Measurements from ENCODE around the gene CTBP2.

The CTBP2 gene

DNA sequence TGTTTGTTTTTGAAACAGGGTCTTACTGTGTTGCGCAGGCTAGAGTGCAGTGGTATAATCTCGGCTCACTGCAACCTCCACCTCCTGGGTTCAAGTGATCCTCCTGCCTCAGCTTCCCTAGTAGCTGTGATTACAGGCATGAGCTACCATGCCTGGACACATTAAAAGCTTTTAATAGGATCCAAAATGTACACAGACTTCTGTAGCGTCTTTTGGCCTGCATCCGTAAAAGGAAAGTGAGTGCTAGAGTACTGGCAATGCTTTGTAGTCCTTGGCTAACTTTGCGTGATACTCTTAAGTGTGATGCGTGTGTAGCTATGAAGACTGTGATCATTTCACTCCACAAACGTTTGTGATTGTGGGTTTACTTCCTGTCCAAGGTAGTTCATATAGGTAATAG is 205.1 kb downstream of the CTBP2 start:
- no peak for DNase-seq

GRCh38 chr10:124953421-124953820 is 206.9 kb downstream of the CTBP2 start:
- no peak for DNase-seq

- DNase-seq: no peak
Measured at GRCh38 chr10:124952123-124952522, 208.2 kb downstream of the CTBP2 start.

DNA sequence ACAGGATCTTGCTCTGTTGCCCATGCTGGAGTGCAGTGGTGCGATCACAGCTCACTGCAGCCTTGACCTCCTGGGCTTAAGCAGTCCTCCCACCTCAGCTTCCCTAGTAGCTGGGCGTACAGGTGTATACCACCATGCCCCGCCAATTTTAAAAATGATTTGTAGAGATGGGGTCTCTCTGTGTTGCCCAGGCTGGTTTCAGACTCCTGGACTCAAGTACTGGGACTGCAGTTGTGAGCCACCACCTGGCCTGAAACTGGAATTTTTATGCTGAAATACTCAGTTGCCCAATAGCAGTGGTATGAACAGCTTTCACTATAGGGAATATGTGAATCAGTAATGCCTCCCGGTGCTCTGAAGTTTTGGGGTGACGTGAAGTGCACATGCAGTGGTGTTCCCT is 210.8 kb downstream of the CTBP2 start:
- DNase-seq: no peak

- DNase-seq: no peak
Measured at GRCh38 chr10:124946945-124947344, 213.4 kb downstream of the CTBP2 start.

DNA sequence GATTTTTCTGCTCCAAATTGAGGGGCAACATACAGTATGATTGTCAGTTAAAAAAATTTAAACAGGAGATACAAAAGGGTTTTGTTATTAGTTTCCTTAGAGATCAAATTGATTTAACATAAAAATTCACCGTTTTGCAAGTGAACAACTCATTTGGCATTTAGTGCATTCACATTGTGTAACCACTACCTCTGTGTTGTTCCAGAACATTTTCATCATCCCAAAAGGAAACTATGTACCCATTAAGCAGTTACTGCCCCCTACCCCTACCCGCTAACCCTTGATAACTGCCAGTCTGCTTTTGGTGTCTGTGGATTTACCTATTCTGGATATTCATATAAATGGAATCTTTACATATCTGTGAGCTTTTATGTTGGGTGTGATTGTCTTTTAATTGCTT is 215.4 kb downstream of the CTBP2 start:
- no peak for DNase-seq

DNA sequence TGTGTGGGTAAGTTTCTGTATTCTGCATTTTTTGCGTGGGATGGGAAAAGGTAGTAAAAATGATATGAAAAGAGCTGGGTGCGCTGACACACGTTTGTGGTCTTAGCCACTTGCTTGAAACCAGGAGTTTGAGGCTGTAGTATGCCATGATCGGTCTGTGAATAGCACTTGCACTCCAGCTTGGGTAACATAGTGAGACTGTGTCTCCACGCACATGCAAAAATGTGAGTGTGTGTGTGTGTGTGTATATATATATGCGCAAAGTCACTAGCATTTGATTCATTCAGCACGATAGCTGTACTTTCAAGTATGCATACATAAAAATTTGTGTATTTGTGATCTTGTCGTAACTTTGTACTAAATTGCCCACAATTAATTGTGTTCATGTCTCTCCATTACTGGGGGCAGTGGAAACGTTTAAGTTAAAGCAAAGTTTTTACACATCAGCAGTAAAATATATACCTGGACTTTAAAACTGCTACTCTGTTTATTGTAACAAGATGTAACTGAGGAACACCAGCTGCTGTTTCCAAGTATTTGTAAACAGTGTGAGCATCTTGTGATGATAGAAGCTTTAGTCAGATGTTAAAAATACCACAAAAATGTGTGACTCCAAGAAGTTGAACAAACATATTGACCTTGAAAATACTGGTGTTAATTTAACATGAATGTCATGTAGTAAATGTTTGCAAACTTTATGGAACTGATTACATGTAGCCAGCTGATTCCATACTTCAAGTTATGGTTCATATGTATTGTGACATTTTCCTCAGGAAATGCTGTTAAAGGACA is 216.9 kb downstream of the CTBP2 start:
- no peak for DNase-seq

GRCh38 chr10:124942317-124943169 is 217.8 kb downstream of the CTBP2 start:
- DNase-seq: no peak

GRCh38 chr10:124941823-124942222 is 218.5 kb downstream of the CTBP2 start, which contains the start of gene ZRANB1:
ZRANB1 (plus strand) TSS chr10:124942123; CDS start chr10:124942494, 371 bp downstream.
- DNase-seq: no peak

- DNase-seq: no peak
Measured at GRCh38 chr10:124939290-124939689, 221.1 kb downstream of the CTBP2 start.

GRCh38 chr10:124936813-124937212 is 223.6 kb downstream of the CTBP2 start:
- no peak for DNase-seq

- no peak for DNase-seq
Measured at GRCh38 chr10:124935946-124936345, 224.4 kb downstream of the CTBP2 start.
